NB4 (cell line): ENCODE results near the gene SH3PXD2A.
A peak's percentile ranks its signal among the peaks of the same experiment; 100 is the strongest.

Experiments
- DNase-seq: peaks from one replicate; pipeline ENCODE4 v3.0.0; 2010; ENCODE audit warnings: low read depth
- H3K4me3 ChIP-seq: one replicate; pipeline ENCODE4 v1.5.1; 2011; ENCODE audit warnings: mild to moderate bottlenecking, low read depth, low read length, moderate library complexity
- CTCF ChIP-seq: IDR thresholded peaks from one replicate; pipeline ENCODE4 v1.5.1; 2012; ENCODE audit warnings: low read depth, low read length
- MAX ChIP-seq: IDR thresholded peaks from 2 replicates; pipeline ENCODE4 v1.6.1; 2011; ENCODE audit warnings: low read depth, low read length
- MYC ChIP-seq: IDR thresholded peaks from 2 replicates; pipeline ENCODE4 v1.6.1; 2011; ENCODE audit warnings: low read depth, low read length
- POLR2A ChIP-seq: IDR thresholded peaks from 2 replicates; pipeline ENCODE4 v1.6.1; 2011; ENCODE audit warnings: mild to moderate bottlenecking; ENCODE audit not compliant: insufficient read length; ENCODE audit errors: extremely low read depth

The SH3PXD2A gene

GRCh38 chr10:103669944-103670343 is 185.4 kb downstream of the SH3PXD2A start:
- DNase-seq = no peak
- no peak overlapping the region for H3K4me3 ChIP-seq
- TF ChIP-seq POLR2A (no peak), MAX (no peak), CTCF (no peak), MYC (no peak)

DNA sequence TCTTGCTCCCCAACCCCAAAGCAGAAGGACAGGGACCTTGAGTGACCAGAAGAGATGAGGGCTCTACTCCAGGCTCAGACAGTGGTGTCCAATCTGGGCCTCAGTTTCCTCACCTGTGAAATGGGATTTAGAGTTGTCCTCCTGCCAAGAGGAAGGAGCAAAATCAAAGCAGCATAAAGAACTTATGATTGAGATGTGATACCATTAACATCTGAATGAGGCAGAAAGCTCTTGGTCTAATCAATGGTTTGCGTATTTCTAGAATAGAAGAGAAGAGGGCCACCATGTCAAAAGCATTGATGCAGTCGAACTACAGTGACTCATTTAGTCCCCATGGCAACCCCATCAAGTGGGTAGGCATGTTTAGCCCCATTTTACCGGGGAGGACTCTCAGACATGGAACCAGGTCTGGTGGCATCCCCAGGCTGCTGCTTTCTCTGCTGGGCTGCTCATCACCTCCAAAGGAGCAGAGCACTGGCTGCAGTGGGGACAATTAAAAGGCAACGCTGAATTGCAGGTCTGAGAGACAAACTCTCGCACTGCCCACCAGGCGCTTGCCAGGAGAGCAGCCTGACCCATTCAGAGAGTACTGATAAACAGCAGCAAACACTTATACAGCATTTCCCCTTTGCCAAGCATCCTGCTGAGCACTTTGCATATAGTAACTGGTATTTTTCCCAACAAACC is 186.0 kb downstream of the SH3PXD2A start:
- TF ChIP-seq MYC (no peak), CTCF (no peak), POLR2A (no peak), MAX (no peak)
- DNase-seq = no peak
- H3K4me3 ChIP-seq = no peak overlapping the region

GRCh38 chr10:103668351-103669242 is 186.8 kb downstream of the SH3PXD2A start:
- DNase-seq = peak; percentile 81
- TF ChIP-seq MAX (peak; percentile 41), CTCF (no peak)
- H3K4me3 ChIP-seq = peak overlapping the region; percentile 70

GRCh38 chr10:103667356-103667755 is 188.0 kb downstream of the SH3PXD2A start:
- peak overlapping the region; percentile 70 for H3K4me3 ChIP-seq

DNA sequence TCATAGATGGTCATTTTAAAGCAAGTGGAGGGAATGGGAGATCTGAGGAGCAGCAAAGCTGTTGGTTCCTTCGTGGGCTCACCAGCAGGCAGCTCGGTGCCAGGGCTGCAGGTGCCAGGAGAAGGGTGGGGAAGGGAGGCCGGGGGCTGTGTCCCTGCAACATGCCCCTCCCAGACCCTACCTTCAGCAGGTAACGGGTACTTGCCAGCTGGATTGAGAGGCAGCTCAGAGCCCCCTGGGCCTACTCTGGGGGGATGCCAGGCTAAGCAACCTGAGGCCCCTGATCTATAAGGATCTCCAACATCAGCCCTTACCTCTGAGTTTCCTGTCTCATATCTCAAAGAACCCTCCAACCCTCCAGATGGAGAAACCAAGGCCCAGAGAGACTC is 188.6 kb downstream of the SH3PXD2A start:
- peak overlapping the region; percentile 70 for H3K4me3 ChIP-seq
- TF ChIP-seq MYC = no peak
- no peak for TF ChIP-seq MAX
- TF ChIP-seq POLR2A = no peak
- TF ChIP-seq CTCF = no peak
- no peak for DNase-seq

More at GRCh38 chr10:103667356-103667755, 188.0 kb downstream of the SH3PXD2A start:
- DNase-seq = peak; percentile 80
- no peak for TF ChIP-seq POLR2A
- no peak for TF ChIP-seq MYC
- TF ChIP-seq CTCF = no peak
- TF ChIP-seq MAX = no peak
